Prostate gland (tissue), 2 donors: ENCODE measurements around the gene NFIX.

Experiments
- CTCF ChIP-seq, 4 experiments: fragments of 200-600 bp in 2 of 4; fragments of 450-650 bp in 2 of 4; sonication (generic) in 2 of 4; IDR thresholded peaks; 1 replicate in 3 of 4; 2 replicates in 1 of 4; pipeline ENCODE4 v1.5.1; 2016 to 2019; ENCODE audit warnings: antibody characterized with exemption in 4 of 4, mild to moderate bottlenecking in 2 of 4, moderate library complexity in 2 of 4
- POLR2A ChIP-seq: fragments of 450-650 bp; IDR thresholded peaks from one replicate; pipeline ENCODE4 v1.6.1; 2016; ENCODE audit warnings: antibody characterized with exemption, mild to moderate bottlenecking
- POLR2AphosphoS5 ChIP-seq: sonication (generic); formaldehyde crosslinking; IDR thresholded peaks from one replicate; pipeline ENCODE4 v1.6.1; 2017; ENCODE audit warnings: antibody characterized with exemption

- TF ChIP-seq CTCF (IDR thresholded peaks at IDR 0.05) = no peak
- no peak for TF ChIP-seq POLR2AphosphoS5
- TF ChIP-seq POLR2A = no peak
Observed at GRCh38 chr19:13001166-13001501, 5.9 kb downstream of the NFIX start.
